Measurements from ENCODE around the gene ACKR1. TPM values are rescaled to one million over a fixed set of nuclear protein-coding genes. Genes with fewer than 3 reads are reported as not detected.

The ACKR1 gene
- total and polyA plus RNA-seq, 2 of the 13 experiments (the other 11 are each of a cell fraction or from before 2014, with no cell fraction given) = not detected

GRCh38 chr1:159218649-159219636 lies 14.3 kb downstream of the ACKR1 start:
- no peaks in the 10 kb centered on the region for H3K36me3 ChIP-seq (replicated peaks in 1 of 2; ENCODE audit: control insufficient read depth in 1 of 2, insufficient read depth in 2 of 2, low read length in 2 of 2)
- in situ Hi-C loops (cut with HindIII; ENCODE audit: extremely low pct_ligation_motif_present, low pct_unique_long_range_greater_than_20kb) (no loop called here), intact Hi-C loops (cut with micrococcal nuclease; ENCODE audit: unreplicated experiment) (no loop called here)
- no peak for FAIRE-seq
- H3K4me2 ChIP-seq (ENCODE audit: low read depth, low read length) = no peak overlapping the region
- no peaks in the 10 kb centered on the region for H3K79me2 ChIP-seq (ENCODE audit: insufficient read depth, low read length)
- CTCF ChIA-PET (ENCODE audit: low intra/inter-chr PET ratio, low total read pairs) = no interaction called here
- DNase-seq (ENCODE audit: low spot score) = no peak
- H4K20me1 ChIP-seq (ENCODE audit: insufficient read depth, low read length) = no peaks in the 10 kb centered on the region
- WGBS (ENCODE audit: low lambda C conversion rate) = 49% methylated on average over 14 of the region's 14 CpGs
- no peak overlapping the region for H3K27ac ChIP-seq (ENCODE audit: extremely low read length, insufficient read depth, low read length)
- BruUV-seq (replicated peaks) = no TSS peak
- POLR2A ChIA-PET = no interaction called here
- H3K9me3 ChIP-seq (ENCODE audit: low read length) = no peaks in the 10 kb centered on the region
- no peak for TF ChIP-seq ZFP41 (CRISPR knock-in tag; IDR thresholded peaks at IDR 0.05; ENCODE audit: borderline replicate concordance)
- TF ChIP-seq GMEB1 (CRISPR knock-in tag; IDR thresholded peaks at IDR 0.05; ENCODE audit: borderline replicate concordance) = no peak
- TF ChIP-seq GABPA (IDR thresholded peaks at IDR 0.05; ENCODE audit: low read depth, low read length) = no peak
- no peak for TF ChIP-seq GABPA (CRISPR knock-in tag; IDR thresholded peaks at IDR 0.05; ENCODE audit: low read depth)
- TF ChIP-seq MXD1 (CRISPR knock-in tag; IDR thresholded peaks at IDR 0.05) = no peak
- TF ChIP-seq BCL3 (CRISPR knock-in tag; IDR thresholded peaks at IDR 0.05) = no peak
- TF ChIP-seq CEBPB (IDR thresholded peaks at IDR 0.05; ENCODE audit: borderline replicate concordance, low read depth, low read length) = no peak
- no peaks in the 10 kb centered on the region for H3K27me3 ChIP-seq (ENCODE audit: control insufficient read depth in 1 of 2, insufficient read depth in 2 of 2, low read length in 2 of 2)
- H3K4me1 ChIP-seq (ENCODE audit: insufficient read depth, low read length) = no peaks in the 10 kb centered on the region
- ATAC-seq = no peak
- no peak overlapping the region for H3K4me3 ChIP-seq (replicated peaks in 1 of 3; ENCODE audit: insufficient read depth in 1 of 3, low read depth in 2 of 3, low read length in 3 of 3)
- H2AFZ ChIP-seq (ENCODE audit: low read length) = no peak overlapping the region
- no peak overlapping the region for H3K9ac ChIP-seq (ENCODE audit: insufficient read depth, low read depth, low read length)

Data from HepG2 (cell line).